Muscle of arm (tissue), 12 donors: ENCODE data around the gene GSG1L. TPM values are rescaled to one million over a fixed set of nuclear protein-coding genes. Genes with fewer than 3 reads are reported as not detected.

ENCODE experiments used
- DNase-seq: peaks from one replicate; pipeline ENCODE4 v3.0.0-alpha.2; 2013
- polyA plus RNA-seq, 12 donors: library from polyadenylated mRNA; unstranded; fragments of 120-200 nt; gene quantifications; one replicate each; pipeline ENCODE4 v1.2.1, GENCODE V29; 2013; ENCODE audit not compliant: insufficient read length in 12 of 12

GSG1L gene
- polyA plus RNA-seq, 12 donors, result 1.6 to 2.9 (median 2.0) TPM; not detected in 2

DNA sequence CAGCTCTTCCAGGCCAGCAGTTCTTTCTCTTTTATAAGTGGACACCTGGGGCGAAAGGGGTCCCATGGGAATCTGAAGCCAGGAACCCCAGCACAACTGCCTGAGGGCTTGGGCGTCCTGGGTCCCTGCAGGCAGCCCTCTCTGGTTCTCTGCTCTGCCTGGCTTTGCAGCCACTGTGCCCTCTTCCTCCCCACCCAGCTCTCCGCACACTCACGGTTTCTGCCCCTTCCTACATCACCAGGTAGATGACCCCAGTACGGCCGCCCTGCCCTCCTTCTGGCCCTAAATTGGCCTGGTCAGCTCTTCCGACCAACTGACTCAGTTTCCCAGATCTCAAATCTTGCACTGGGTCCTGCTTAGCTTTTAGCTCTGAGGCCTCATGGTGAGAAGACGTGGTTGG is 288.3 kb downstream of the GSG1L start:
- DNase-seq, result no peak

DNA sequence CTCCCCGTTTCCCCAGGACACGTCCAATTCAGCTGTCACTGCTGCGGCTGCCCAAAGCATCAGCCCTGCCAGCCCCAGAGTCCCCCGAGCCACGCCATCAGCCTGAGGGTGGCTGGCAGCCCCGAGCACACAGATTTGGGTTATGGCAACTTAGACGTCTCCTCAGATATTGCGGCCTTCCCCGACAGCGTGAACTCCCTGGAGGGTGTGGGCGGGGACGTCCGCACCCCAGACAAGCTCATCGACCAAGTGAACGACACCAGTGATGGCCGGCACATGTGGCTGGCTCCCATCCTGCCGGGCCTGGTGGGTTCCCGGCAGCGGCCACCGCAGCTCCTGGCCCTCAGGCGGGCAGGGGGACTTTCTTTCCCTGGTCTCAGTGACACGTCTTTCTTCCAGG is 288.7 kb downstream of the GSG1L start:
- no peak for DNase-seq

DNA sequence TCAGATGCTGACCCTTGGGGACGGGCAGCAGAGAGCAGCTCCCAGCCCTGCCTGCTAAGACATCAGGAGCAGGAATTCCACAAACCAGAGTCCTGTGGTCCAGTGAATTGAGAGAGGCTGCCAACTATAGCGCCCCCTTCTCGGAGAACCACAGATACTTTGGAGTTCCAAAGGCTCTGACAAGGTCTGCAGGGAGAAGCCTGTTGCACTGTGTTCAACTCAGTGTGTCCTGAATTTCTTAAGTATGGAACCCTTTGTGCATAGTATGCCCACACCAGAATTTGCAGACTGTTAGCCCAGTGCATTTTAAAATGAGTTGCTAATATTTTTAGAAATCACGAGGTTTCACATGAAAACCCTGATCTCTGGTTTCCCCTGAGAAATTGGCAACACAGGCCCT is 290.2 kb downstream of the GSG1L start:
- DNase-seq, result no peak

DNA sequence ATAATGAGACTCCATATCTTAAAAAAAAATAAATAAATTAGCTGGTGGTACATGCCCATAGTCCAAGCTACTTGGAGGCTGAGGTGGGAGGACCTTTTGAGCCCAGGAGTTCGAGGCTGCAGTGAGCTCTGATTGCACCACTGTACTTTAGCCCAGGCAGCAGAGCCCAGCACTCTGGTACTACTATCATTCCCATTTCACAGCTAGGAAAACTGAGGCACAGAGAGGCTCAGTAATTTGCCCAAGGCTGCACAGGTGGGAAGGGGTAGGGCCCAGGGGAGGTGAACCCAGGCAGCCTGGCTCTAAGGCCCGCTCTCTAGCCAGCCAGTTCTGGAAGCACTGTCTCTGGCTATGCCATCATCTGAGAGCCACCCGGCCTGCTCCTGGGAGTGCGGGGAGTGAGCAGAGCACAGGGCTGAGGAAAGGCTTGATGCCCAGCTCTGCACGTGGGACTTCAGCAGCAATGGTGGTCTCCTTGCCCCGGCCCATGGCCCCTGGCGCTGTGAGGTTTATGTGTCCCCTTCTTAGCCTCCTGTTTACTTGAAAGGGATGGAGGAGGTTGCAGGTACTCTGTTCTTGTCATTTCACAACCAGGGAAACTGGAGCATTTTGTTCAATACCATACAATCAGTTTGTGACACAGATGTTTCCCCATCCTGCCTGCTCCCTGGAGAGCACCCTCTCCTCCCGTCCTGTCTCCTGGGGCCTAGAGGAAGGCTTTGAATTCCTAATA is 291.3 kb downstream of the GSG1L start:
- DNase-seq, result no peak

DNA sequence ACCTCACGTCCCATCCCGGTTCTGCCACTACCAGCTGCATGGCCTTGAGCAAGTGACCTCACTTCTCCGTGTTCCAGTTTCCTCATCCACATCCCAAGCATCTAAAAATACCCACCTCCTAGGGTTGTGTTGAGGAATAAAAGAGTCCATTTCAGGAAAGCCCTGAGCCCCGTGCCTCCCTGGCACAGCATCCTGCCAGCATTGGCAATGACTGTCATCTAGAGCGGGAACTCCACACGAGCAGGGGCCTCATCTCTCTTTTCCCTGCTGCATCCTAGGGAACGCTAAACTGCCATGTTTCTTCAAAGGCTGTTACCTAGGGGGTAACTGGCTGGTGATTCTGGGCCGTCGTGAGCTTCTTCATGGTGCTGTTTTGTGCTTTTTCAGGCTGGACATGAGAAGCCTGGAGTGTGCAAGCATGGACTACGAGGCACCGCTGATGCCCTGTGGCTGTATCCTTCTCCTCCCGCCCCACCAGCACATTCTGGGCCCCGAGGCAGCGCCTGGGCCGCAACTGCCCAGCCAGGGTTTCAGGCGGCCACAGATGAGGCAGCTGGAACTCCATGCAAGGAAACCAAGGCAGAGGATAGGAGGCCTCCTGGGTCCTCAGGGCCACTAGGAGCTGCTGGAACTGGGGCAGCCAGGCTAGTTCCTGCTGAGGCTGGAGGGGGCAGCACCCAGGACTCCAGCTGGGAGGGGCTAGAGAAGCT is 292.2 kb downstream of the GSG1L start:
- no peak for DNase-seq

DNA sequence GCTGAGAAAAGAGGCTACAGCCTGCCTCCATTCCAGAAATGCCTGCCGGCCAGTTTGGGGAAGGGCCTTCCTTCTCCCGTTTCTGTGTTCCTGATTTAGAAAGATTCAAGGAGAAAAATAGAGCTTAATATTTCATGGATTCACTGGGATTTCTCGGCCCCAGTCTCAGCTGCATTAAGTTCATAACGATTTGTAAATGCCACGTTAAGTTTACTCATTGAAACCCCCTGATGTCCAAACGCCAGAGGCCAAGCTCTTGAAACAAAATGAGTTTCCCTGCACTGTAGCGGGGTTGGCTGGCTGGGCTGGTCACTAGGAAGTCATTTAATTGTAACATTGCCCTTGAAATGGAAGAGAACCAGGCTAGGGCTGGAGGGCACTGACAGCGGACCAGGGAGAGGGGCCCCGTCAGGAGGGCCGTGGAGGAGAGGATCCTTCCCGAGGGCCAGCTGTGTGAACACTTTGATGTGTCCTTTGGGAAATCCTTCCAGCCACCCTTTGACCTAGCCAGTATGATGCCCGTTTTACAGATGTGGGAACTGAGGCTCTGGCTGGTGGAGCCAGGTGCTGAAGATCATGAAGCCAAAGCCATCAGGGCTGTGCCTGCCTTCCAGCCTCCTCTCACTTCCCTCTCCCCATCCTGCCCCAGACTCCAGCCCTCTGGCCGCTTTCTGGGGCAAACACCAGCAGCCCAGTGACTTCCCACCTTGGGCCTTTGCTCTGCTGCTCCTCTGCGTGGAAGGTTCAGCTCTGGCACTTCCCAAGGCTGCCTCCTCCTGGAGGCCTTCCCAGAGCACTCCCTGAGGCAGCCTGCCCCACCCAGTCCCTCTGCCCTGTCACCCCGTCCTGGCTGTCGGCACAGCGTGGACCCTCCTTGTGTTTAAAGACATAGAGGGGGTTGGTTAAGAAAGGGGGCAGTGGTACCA is 293.0 kb downstream of the GSG1L start:
- DNase-seq, result no peak

DNA sequence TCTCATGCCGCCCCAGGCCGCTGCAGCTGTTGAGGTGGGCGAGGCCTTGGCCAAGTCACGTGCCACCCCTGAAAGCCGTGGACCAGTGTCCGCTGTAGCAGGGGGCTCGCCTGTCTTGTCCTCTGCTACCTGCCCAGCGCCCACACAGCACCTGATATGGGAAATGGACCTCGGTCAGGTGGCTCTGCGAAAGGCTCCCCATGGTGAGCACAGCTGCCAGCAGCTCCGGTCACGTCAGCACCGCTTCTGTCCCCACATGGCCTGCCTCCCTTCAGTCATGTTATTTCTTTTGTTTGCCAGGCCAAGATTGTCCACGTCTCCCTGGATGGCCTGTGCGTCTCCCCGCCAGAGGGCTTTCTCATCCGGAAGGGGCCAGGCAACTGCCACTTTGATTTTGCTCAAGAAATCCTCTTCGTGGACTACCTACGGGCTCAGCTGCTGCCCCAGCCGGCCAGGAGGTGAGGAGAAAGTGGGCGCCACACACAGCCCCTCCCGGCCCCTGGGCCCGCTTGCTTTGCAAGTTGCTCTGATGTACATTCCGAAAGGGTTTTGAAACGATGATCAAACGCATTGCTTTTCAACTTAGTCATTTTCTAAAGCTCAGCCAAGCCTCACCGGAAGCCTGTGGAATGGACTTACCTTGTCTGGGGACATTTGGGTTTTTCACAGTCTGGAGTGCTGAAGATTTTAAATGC is 293.8 kb downstream of the GSG1L start:
- DNase-seq, result no peak

DNA sequence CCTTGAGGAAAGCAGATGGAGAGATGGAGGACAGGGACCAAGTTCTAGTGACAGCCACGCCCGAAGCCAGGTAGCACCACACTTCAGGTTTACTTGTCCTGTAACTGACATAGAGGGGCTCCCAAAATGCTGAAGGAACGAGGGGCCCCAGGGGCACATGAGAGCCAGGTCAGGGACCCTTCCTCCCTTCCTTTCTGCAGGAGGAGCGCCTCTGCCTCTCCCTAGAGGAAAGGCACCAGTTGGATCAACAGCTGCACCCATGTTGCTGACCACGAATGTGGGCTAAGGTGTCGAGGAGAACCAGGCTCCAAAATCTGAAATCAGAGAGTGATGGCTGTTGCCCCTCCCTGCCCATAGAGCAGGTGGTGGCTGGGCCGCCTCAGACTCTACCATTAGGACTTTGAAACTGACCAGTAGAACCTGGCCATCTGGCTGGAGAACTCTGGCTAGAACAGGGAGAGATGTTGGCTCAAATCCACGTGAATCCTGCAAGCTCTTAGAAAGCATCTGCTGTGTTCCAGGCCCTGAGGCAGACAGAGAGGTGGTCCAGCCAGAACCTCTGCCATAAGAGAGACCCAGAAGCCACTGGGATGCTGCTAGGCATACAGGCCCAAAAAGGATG is 294.8 kb downstream of the GSG1L start:
- DNase-seq, result no peak

DNA sequence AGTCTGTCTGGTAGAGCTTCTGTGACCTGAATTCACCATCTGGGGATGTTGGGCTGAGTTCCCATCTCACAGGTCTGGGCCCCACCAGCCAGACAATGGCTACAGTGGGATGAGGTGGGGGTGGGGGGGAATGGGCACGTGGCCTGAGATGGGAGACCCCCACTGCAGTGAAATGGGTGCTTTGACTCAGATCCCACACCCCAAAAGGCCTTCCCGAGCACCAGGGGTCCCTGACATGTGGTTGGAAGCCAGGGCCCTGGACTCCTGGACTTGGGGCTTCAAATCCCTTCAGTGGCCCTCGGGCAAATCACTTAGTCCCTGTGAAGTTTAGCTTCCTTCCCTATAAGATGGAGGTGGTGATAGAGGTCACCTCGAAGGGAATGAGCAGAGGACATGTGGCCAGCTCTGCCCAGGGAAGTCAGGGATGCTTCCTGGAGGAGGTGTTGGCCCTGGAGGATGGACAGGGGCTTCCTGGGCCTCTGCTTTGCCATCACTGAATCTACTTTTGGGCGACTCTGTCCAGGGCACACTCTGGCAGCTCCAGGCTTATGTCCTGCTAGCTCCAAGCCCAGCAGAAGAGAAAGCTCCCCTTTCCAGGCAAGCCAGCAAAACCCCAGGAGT is 295.4 kb downstream of the GSG1L start:
- DNase-seq, result no peak

DNA sequence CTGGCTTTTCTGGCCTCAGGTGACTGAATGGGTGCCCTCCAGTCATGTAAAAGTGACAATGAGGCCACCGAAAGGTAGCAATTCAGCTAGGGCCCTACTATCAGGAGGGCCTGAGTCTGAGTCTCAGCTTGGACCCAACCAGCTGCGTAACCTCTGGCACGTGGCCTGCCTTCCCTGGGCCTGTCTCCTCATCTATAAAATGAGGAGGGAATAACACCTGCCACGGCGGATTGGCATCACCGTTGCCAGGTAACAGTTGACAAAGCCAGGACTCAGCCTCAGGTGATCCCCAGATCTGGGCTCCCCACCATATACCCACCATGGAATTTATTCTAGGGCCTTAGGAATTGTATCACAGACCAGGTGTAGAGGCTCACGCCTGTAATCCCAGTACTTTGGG is 296.4 kb downstream of the GSG1L start:
- no peak for DNase-seq

DNA sequence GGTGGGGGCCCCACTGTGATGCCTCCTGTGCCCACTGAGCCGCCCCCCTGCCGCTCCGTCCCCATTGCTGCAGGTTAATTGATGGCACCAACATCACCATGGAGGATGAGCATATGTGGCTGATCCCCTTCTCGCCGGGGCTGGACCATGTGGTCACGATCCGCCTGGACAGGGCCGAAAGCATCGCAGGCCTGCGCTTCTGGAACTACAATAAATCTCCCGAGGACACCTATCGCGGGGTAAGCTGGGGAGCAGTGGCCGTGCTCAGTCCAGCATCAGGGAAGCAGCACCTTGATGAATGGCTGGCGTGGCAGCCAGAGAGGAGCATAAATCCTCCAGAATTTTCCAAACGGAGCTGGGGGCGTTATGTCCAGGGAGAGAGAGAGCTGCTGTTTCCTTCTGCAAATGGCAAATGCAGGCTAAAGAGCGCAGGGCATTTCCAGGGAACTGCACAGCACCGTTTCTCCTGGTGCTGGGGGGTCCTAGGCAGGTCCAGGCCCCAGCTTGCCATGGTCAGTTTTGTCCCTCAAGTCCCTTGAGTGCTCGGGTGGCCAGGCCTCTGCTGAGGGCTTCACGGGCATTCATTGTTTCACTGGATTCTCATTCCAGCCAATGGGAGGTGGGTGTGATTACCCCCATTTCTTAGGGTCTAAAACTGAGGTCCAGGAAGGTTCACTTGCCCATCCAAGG is 297.1 kb downstream of the GSG1L start:
- no peak for DNase-seq

DNA sequence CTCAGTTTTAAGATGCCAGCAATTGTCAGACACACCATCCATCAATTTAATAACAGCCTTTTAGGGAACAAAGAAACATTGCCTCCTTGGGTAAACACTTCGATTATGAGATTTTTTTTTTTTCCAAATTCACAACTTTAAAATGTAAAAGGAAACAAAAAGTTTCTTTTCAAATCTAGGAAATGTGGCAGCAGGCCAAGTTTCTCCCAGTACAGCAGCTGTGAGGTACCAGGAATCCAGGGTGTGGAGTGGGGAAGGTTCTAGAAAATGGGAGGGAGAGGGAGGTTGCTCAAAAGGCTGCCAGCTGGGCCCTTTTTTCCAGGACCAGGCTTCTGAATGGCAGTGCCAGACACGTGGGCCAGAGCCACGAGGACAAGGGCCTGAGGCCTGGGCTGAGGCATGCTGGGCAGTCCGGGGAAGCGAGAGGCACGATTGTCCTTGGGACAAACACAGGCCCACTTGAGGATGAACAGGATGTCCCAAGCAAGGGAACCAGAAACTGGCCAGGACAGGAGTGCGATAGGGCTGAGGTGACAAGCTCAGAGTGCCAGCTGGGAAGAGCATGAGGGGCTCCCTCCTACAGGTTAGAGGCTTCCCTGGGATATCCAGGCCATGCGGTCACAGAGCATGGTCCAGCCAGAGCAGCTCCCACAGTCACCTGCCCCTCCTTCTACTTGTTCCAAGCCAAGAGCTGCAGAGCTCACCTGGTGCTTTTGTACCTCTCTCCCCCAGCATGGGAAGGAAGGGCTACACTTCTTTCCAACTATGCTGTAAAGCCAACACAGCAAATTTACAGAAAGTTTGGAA is 298.4 kb downstream of the GSG1L start:
- no peak for DNase-seq

DNA sequence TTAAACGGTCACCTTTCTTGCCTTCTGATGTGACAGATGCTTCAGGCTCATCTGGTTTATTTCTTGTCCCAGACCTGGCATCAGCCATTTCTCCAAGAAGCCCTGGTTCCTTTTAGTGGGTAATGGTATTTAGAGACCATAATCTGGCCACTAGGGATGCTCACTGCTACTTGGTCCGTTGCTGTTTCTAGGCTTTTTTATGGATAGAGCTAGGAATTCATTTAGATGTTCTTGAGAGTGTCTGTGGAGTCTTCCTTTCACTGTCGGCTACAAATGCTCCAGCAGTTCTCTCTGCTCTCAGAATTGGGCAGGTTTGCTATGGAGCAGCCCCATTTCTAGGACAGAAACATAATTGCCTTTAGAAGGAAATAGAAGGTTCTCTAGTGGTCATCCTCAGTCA is 299.1 kb downstream of the GSG1L start:
- no peak for DNase-seq

DNA sequence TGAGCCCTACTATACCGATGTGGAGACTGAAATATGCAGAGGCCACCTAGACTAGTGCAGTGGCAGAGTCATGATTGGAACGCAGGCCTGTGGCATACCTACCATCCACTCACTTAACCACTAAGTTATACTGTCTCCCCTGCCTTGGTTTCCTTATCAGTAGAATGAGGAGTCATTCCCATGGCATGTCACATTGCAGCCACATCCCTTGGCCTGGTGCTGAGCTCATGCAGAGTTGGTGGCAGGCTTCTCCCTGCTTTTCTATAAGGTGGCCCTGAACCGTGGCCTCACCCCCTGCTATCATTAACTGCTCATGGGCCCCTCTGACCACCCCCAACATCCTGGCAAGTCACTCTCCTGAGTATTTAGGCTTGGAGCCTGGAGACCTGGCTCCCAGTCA is 301.1 kb downstream of the GSG1L start:
- DNase-seq, result no peak

DNA sequence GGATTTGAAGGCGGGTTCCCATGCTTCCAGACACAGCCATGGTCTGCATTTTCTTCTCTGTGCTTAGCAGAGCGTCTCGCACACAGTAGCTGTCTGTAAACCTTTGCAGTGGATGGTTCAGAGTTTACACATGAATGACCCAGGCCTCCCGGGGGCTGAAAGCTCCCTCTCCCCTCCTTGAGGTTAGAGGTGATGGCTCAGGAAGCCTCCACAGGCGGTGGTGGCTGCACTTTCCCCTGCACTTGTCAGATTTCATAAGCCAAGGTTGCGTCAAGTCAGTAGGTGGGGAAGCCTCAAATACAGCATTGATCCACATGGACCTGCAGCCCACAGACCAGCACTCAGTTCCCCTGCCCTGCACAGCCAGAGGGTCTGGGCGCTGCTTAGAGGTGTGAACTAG is 301.7 kb downstream of the GSG1L start:
- DNase-seq, result no peak

DNA sequence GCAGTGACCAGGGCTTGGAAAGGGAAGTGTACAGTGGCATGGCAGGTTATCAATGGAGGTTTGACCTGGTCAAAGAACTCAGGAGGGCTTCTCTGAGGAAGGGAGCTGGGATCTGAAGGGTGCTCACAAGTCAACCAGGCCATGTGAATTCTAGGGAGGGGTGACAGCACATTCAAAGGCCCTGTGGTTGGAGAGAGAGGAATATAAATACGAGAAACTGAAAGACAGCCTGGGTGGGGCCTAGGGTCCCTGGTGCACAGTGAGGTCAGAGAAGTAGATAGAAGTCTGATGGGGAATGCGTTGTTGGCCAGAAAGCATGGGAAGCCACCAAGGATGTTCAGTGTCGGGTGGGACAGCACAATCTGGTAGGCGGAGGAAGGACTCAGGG is 302.7 kb downstream of the GSG1L start:
- no peak for DNase-seq

DNA sequence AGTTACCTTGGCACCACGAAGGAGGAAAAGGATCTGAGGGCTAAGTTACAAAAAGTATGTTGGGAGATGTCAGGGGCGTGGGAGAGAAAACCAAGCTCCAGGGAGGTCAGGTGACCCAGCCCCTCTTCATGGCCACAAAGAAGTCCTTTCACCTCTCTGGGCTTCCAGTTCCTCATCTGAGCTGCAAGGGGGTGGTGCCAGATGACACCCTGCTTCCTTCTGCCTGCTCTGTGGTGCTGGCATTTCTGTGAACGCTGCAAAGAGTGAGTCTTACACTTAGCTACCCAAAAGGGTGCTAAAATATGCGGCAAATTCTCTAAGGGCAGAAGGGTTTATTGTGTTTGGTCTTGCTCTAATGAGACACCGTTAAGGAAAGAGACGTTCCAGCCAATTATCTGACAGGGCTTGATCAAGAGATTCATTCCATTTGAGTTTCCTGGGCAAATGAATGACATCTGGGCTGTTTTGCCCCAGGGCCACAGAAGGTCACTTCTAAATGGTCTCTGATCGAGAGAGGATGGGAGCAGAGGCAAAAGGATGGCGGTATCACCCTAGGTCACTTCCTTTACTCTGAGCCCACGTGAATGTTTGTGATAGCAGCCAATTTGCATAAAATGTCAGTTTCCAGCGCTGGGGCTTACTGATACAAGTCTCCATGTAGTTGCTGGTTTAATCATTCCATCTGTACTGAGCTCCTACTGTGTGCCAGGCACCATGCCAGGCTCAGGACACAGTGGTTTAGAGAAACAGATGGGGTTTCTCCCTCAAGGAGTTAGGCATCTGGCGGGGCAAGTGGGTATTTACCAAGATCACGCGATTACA is 303.3 kb downstream of the GSG1L start:
- no peak for DNase-seq

DNA sequence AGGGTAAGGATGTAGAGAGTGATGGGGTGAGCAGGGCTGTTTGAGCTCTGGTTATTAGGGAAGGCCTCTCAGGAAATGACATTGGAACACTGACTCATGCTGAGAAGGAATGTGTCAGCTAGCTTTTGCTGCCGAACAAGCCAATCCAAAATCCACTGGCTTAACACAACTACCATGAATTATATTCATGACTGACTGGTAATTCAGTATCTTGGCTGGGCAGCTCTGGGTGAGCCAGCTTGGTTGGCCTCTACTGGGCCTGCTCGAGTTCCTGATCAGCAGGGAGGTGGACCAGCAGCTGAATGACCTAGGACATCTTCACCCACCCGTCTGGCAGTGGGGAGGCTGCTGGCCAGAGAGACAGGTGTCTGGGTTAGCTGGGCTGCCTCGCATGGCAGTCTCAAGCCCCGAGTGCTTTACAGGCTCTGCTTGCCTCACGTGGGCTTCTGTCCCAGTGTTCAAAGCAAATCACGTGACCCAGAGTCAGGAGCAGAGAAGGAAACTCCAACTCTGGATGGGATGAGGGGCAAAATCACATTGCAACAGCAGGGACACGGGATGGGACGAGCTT is 304.1 kb downstream of the GSG1L start:
- DNase-seq, result no peak
